GOT3 (cell line): ENCODE data around the gene BHMT.
"Not testable (repeated sequence)": the region's sequence is repeated elsewhere in the genome, so short reads cannot be mapped to it uniquely, and the experiment has no call there.

ENCODE experiments used
- DNase-seq: peaks from one replicate; lab custom pipeline; 2025; ENCODE audit warnings: mixed read lengths; lab: John Stamatoyannopoulos, UW

Gene BHMT

DNA sequence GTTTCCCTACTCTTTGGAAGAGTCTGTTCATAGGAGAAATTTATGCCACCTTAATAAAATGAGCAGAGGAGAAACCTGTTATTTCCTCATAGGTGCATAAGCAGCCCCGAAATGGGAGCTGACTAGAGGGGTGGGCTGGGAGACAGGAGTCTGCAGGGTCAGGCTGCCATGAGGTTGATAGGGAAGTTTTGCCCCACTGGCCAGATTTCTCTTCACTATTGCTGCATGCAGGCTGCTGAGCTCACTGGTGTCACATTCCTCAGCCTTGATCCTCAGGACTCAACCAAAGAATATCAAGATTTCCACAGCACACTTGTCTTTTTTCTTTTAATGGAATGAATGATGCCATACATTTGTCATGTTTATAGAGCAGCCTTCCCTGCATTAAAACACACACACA, 60.7 kb downstream of the BHMT start:
- DNase-seq: no peak

DNA sequence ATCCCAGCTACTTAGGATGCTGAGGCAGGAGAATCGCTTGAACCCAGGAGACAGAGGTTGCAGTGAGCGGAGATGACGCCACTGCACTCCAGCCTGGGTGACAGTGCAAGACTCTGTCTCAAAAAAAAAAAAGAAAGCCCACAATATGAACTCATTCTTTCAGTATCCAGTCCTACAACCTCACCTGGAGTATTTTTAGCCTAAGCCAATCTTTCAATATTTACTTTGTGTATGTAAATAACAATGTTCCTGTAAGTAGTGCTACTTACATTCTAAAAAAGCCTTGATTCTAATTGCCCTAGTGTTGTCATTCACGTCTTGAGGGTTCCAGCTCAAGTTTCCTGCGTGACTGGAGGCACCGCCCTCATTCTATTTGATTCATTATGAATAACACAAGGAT, 62.0 kb downstream of the BHMT start:
- DNase-seq: no peak

DNA sequence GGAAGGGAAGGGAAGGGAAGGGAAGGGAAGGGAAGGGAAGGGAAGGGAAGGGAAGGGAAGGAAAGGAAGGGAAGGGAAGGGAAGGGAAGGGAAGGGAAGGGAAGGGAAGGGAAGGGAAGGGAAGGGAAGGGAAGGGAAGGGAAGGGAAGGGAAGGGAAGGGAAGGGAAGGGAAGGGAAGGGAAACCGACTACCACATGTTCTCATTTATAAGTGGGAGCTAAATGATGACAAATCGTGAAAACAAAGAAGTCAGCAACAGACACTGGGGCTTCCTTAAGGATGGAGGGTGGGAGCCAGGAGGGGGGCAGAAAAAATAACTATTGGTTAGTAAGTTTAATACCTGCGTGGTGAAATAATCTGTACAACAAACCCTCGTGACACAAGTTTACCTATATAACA, 68.8 kb downstream of the BHMT start:
- DNase-seq: not testable (repeated sequence)

DNA sequence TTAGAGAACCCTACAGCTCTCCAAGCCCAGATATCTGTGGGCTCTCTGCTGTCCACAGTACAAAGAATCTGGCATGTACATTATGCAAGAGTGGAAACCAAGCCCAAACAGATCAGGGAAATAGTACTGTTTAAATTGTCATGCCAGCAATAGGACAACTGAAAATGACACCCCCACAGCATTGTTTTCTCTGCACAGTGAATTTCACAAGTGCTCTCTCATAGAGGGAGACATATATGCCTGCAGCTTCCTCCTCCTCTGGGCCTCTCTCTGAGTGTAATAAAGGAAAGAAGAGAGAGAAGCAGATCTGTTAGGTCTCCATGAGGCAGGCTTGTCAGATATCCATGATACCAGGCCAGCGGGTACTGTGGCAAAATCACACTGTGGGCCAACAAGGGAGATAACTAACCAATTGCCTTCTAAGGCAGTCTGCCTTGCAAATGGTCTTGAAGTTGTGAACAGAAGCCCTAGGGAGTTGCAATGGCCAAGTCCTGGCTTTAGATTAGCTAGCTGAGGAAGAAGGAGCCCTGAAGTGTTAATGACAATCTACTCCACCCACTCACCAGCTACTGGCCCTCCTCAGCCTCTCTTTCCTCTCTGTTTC, 69.9 kb downstream of the BHMT start:
- DNase-seq: no peak
